ENCODE data around the gene NXPH3.

The NXPH3 gene

GRCh38 chr17:49603238-49603637 lies 27.6 kb downstream of the NXPH3 start:
- TF ChIP-seq CTCF (IDR thresholded peaks at IDR 0.05; ENCODE audit: unreplicated experiment in 3 of 3): no peak
- no peaks in the 10 kb centered on the region for H3K4me1 Mint-ChIP-seq
- H3K27ac Mint-ChIP-seq: no peak overlapping the region
- no peaks in the 10 kb centered on the region for H3K27me3 Mint-ChIP-seq (ENCODE audit: low read depth)
- H3K36me3 Mint-ChIP-seq (ENCODE audit: low read depth): peaks cover 73% of the 10 kb centered on the region
- no peaks in the 10 kb centered on the region for H3K9me3 Mint-ChIP-seq
- H3K4me3 Mint-ChIP-seq: no peak overlapping the region

GRCh38 chr17:49603720-49604119 lies 28.0 kb downstream of the NXPH3 start:
- no peak for TF ChIP-seq CTCF (IDR thresholded peaks at IDR 0.05; ENCODE audit: unreplicated experiment in 3 of 3)
- Mint-ChIP-seq H3K9me3 (no peaks in the 10 kb centered on the region), H3K27me3 (ENCODE audit: low read depth) (no peaks in the 10 kb centered on the region), H3K36me3 (ENCODE audit: low read depth) (peaks cover 72% of the 10 kb centered on the region), H3K4me1 (no peaks in the 10 kb centered on the region), H3K27ac (no peak overlapping the region), H3K4me3 (no peak overlapping the region)

- H3K4me3 Mint-ChIP-seq: no peak overlapping the region
- no peaks in the 10 kb centered on the region for H3K4me1 Mint-ChIP-seq
- TF ChIP-seq CTCF (IDR thresholded peaks at IDR 0.05; ENCODE audit: unreplicated experiment in 3 of 3): no peak
- H3K27ac Mint-ChIP-seq: no peak overlapping the region
- H3K27me3 Mint-ChIP-seq (ENCODE audit: low read depth): no peaks in the 10 kb centered on the region
- H3K9me3 Mint-ChIP-seq: no peaks in the 10 kb centered on the region
- peaks cover 71% of the 10 kb centered on the region for H3K36me3 Mint-ChIP-seq (ENCODE audit: low read depth)
Observed at GRCh38 chr17:49604314-49604869, 28.7 kb downstream of the NXPH3 start.

GRCh38 chr17:49610883-49611584 lies 35.4 kb downstream of the NXPH3 start:
- no peak for TF ChIP-seq CTCF (IDR thresholded peaks at IDR 0.05; ENCODE audit: unreplicated experiment in 3 of 3)
- Mint-ChIP-seq H3K4me3 (no peak overlapping the region), H3K27me3 (ENCODE audit: low read depth) (no peaks in the 10 kb centered on the region), H3K36me3 (ENCODE audit: low read depth) (peaks cover 43% of the 10 kb centered on the region), H3K27ac (no peak overlapping the region), H3K9me3 (no peaks in the 10 kb centered on the region), H3K4me1 (peaks cover 5% of the 10 kb centered on the region)

- Mint-ChIP-seq H3K9me3 (no peaks in the 10 kb centered on the region), H3K27me3 (ENCODE audit: low read depth) (no peaks in the 10 kb centered on the region), H3K36me3 (ENCODE audit: low read depth) (peaks cover 44% of the 10 kb centered on the region), H3K4me3 (no peak overlapping the region), H3K4me1 (peaks cover 15% of the 10 kb centered on the region), H3K27ac (peak overlapping the region in 2 of 3 experiments; percentile 8 to 39)
- no peak for TF ChIP-seq CTCF (IDR thresholded peaks at IDR 0.05; ENCODE audit: unreplicated experiment in 3 of 3)
Observed at GRCh38 chr17:49612726-49613125, 37.1 kb downstream of the NXPH3 start.

Data from nephron (organoid).